ENCODE data around the gene ACTRT2. TPM values are rescaled to one million over a fixed set of nuclear protein-coding genes. Genes with fewer than 3 reads are reported as not detected.

The ACTRT2 gene
- total RNA-seq, 1 donor from 2014 or later, result not detected

DNA sequence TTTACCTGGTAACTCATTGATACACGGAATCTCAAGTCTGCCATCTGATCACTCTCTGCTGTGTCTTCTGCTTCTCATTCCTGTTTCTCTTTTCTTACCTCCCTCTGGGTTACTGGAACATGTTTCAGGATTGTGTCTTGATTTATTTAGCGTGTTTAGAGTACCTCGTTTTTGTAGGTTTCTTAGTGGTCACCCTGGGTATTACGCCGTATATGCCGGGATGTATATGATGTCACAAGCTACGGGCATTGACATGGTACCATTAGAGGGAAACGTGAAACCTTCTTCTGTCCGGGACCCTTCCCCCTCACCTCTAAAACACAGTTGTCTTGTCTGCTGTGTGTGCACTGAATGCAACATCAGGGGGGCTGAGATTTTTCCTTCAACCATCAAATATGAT, 2.8 kb downstream of the ACTRT2 start:
- no peak for DNase-seq (ENCODE audit: low read depth)
- Histone ChIP-seq H3K27me3 (ENCODE audit: control insufficient read depth, insufficient read depth, low read length) (peaks cover 3% of the 10 kb centered on the region), H3K36me3 (ENCODE audit: control insufficient read depth, insufficient read depth, low read length) (no peaks in the 10 kb centered on the region), H3K4me3 (ENCODE audit: low read depth, low read length) (no peak overlapping the region)
- TF ChIP-seq, protein P1, sequence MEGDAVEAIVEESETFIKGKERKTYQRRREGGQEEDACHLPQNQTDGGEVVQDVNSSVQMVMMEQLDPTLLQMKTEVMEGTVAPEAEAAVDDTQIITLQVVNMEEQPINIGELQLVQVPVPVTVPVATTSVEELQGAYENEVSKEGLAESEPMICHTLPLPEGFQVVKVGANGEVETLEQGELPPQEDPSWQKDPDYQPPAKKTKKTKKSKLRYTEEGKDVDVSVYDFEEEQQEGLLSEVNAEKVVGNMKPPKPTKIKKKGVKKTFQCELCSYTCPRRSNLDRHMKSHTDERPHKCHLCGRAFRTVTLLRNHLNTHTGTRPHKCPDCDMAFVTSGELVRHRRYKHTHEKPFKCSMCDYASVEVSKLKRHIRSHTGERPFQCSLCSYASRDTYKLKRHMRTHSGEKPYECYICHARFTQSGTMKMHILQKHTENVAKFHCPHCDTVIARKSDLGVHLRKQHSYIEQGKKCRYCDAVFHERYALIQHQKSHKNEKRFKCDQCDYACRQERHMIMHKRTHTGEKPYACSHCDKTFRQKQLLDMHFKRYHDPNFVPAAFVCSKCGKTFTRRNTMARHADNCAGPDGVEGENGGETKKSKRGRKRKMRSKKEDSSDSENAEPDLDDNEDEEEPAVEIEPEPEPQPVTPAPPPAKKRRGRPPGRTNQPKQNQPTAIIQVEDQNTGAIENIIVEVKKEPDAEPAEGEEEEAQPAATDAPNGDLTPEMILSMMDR (IDR thresholded peaks at IDR 0.05; ENCODE audit: insufficient read depth, low read length, poor library complexity, severe bottlenecking), result no peak

DNA sequence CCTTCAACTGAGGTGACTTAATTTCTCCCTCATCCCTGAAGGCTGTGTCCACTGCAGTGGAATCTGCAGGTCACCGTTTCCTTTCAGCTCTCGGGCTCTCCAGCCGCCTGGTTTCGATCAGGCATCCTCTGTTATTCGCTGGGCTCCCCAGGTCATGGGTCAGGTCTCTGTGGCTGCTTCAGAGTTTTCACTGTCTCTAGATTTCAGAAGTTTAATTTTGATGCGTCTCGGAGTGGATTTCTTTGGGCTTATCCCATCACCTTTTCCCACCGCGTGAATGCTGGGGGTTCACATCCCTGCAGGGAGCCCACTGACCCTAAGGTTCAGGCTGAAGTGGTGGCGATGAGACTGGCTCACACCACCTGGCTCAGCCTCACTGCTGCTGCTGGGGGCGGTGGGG, 3.3 kb downstream of the ACTRT2 start:
- H3K36me3 ChIP-seq (ENCODE audit: control insufficient read depth, insufficient read depth, low read length), result no peaks in the 10 kb centered on the region
- TF ChIP-seq, protein P1 (IDR thresholded peaks at IDR 0.05; ENCODE audit: insufficient read depth, low read length, poor library complexity, severe bottlenecking), result no peak
- no peak overlapping the region for H3K4me3 ChIP-seq (ENCODE audit: low read depth, low read length)
- H3K27me3 ChIP-seq (ENCODE audit: control insufficient read depth, insufficient read depth, low read length), result peaks cover 3% of the 10 kb centered on the region
- no peak for DNase-seq (ENCODE audit: low read depth)

DNA sequence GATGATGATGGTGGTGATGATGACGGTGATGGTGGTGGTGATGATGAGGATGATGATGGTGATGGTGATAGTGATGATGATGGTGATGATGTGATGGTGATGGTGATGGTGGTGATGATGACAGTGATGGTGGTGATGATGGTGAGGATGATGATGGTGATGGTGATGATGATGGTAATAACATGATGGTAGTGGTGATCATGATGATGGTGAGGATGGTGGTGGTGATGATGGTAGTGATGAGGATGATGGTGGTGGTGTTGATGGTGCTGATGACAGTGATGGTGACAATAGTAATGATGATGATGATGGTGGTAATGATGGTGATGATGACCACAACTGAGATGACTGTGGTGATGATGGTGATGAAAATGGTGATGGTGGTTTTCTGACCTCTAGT, 4.9 kb downstream of the ACTRT2 start:
- TF ChIP-seq, protein P1 (IDR thresholded peaks at IDR 0.05; ENCODE audit: insufficient read depth, low read length, poor library complexity, severe bottlenecking), result no peak
- no peak for DNase-seq (ENCODE audit: low read depth)
- Histone ChIP-seq H3K27me3 (ENCODE audit: control insufficient read depth, insufficient read depth, low read length) (peaks cover 3% of the 10 kb centered on the region), H3K4me3 (ENCODE audit: low read depth, low read length) (no peak overlapping the region), H3K36me3 (ENCODE audit: control insufficient read depth, insufficient read depth, low read length) (no peaks in the 10 kb centered on the region)

DNA sequence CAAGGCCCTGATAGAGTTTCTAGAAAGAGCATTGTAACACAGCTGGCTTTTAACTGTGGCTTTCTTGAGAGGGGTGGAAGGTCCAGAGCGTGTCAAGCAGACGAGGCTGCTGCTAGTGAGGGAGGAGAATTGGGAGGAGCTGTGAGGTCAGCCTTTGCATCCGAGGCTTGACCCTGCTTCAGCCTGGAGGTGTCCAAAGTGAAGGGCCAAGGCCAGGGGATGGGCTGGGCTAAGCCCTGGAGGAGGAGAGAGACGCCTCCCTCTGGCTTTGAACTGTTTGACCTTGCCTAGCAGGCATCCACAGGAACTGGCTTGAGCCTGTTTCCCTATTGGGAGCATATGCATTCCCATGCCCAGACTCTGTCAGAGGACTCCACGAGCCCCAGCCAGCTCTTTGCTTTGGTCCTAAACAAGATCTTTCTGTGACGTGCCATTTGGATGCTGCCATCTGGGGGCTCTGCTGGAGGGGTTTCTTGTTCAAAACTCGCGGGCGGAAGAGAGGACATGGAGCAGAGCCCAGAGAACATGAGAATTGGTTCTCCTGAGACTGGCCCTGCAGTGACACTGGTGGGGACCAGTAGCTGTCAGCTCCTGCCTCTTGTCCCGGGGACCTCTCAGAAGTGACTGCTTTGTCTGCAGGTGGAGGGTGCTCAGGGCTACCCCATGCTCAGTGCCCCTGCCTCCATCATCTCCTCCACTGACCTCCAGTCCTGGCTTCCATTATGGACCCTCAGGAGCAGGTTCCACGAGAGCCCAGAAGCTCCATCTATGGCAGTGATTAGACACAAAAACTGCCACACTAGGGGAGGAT, 5.5 kb downstream of the ACTRT2 start:
- Histone ChIP-seq H3K36me3 (ENCODE audit: control insufficient read depth, insufficient read depth, low read length) (no peaks in the 10 kb centered on the region), H3K4me3 (ENCODE audit: low read depth, low read length) (no peak overlapping the region), H3K27me3 (ENCODE audit: control insufficient read depth, insufficient read depth, low read length) (peaks cover 3% of the 10 kb centered on the region)
- DNase-seq (ENCODE audit: low read depth), result no peak
- TF ChIP-seq, protein P1 (IDR thresholded peaks at IDR 0.05; ENCODE audit: insufficient read depth, low read length, poor library complexity, severe bottlenecking), result no peak

DNA sequence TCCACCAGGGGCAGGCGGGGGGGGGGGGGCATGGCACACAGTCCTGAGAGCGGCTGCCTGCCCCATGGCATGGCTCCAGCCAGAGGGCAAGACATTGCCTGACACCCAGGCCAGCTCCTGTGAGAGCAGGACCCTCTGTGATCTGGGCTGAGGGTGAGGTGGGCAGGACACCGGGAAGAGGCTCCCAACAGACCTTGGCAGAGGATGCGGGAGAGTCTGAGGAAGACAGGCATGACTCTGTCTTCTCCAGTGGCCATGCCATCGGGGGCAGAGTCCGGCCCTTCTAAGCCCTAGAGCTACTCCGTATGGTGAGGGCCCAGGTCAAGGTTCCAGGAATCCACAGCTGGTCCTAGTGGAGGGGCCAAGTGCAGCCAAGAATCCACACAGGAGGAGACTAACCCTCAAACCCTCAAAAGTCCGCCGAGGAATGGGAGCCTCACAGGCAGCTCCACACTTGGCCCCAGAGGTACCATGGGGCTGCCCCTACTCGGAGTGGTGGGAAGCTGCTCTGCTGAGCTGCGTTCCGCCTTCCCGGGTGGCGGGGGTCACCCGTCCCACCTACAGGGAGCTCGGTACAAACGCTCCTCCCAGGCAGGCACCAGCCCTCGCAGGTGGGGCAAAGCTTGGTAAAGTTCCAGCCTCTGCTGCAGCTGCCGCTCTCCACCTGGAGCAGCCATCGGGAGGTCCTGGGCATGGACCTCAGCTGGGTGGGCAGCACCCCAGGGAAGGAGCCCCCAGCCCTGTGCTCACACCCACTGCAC, 6.5 kb downstream of the ACTRT2 start:
- Histone ChIP-seq H3K4me3 (ENCODE audit: low read depth, low read length) (no peak overlapping the region), H3K36me3 (ENCODE audit: control insufficient read depth, insufficient read depth, low read length) (no peaks in the 10 kb centered on the region), H3K27me3 (ENCODE audit: control insufficient read depth, insufficient read depth, low read length) (peaks cover 3% of the 10 kb centered on the region)
- no peak for DNase-seq (ENCODE audit: low read depth)
- TF ChIP-seq, protein P1 (IDR thresholded peaks at IDR 0.05; ENCODE audit: insufficient read depth, low read length, poor library complexity, severe bottlenecking), result no peak

All from kidney epithelial cell (primary cell).